Activated CD8-positive, alpha-beta memory T cell treated with anti-CD3 and anti-CD28 coated beads, Interleukin-2, amount 50 U/mL, for 4 hours (primary cell): Measurements from ENCODE around the gene ADGRD1.
A peak's percentile ranks its signal among the peaks of the same experiment; 100 is the strongest.

Experiments used
- DNase-seq: peaks from one replicate; pipeline ENCODE4 v3.0.0-alpha.2; 2020

Gene ADGRD1

GRCh38 chr12:131076791-131077747 lies 123.4 kb downstream of the ADGRD1 start:
- DNase-seq, result peak; percentile 8

- DNase-seq, result no peak
These were observed 124.3 kb downstream of the ADGRD1 start for GRCh38 chr12:131077931-131078391.

- DNase-seq, result no peak
These were observed 128.8 kb downstream of the ADGRD1 start for GRCh38 chr12:131082290-131083194.

GRCh38 chr12:131084341-131085011 lies 130.8 kb downstream of the ADGRD1 start:
- peak; percentile 6 for DNase-seq

GRCh38 chr12:131085125-131085815 lies 131.6 kb downstream of the ADGRD1 start:
- DNase-seq, result no peak

- DNase-seq, result peak; percentile 11
These were observed 132.3 kb downstream of the ADGRD1 start for GRCh38 chr12:131085816-131086591.

- no peak for DNase-seq
These were observed 133.7 kb downstream of the ADGRD1 start for GRCh38 chr12:131087302-131087818.

- peak; percentile 12 for DNase-seq
These were observed 134.4 kb downstream of the ADGRD1 start for GRCh38 chr12:131087991-131088700.

GRCh38 chr12:131088701-131089530 lies 135.2 kb downstream of the ADGRD1 start:
- DNase-seq, result peak; percentile 7

GRCh38 chr12:131089531-131090273 lies 136.0 kb downstream of the ADGRD1 start:
- DNase-seq, result peak; percentile 6

- DNase-seq, result peak; percentile 7
These were observed 136.8 kb downstream of the ADGRD1 start for GRCh38 chr12:131090274-131091210.

- DNase-seq, result no peak
These were observed 137.8 kb downstream of the ADGRD1 start for GRCh38 chr12:131091413-131091975.

- peak; percentile 9 for DNase-seq
These were observed 138.4 kb downstream of the ADGRD1 start for GRCh38 chr12:131091976-131092691.

- DNase-seq, result peak; percentile 1
These were observed 139.3 kb downstream of the ADGRD1 start for GRCh38 chr12:131092901-131093603.

GRCh38 chr12:131093604-131093955 lies 139.9 kb downstream of the ADGRD1 start:
- DNase-seq, result peak; percentile 10
